LoVo (cell line): ENCODE data around the gene CEP295NL.
"Not testable (repeated sequence)": the region's sequence is repeated elsewhere in the genome, so short reads cannot be mapped to it uniquely, and the experiment has no call there.

ENCODE experiments used
- DNase-seq: peaks from one replicate; pipeline ENCODE4 v3.0.0-alpha.2; 2016; ENCODE audit warnings: low spot score

Gene CEP295NL

DNA sequence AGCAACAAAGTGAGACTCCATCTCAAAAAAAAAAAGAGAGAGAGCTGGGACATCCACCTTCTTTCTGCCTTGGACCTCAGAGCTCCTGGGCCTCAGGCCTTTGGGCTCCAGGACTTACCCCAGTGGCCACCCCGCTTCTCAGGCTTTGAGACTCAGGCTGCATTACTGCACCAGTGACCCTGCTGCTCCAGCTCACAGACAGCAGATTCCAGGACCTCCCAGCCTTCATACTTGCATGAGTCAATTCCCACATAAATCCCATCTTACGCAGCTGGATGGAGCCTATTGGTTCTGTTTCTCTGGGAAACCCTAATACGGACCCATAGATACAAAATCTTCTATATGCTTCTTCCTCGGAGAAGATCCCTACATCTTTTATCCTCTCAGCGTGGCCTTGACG, 2.1 kb upstream of the CEP295NL start:
- DNase-seq: no peak

DNA sequence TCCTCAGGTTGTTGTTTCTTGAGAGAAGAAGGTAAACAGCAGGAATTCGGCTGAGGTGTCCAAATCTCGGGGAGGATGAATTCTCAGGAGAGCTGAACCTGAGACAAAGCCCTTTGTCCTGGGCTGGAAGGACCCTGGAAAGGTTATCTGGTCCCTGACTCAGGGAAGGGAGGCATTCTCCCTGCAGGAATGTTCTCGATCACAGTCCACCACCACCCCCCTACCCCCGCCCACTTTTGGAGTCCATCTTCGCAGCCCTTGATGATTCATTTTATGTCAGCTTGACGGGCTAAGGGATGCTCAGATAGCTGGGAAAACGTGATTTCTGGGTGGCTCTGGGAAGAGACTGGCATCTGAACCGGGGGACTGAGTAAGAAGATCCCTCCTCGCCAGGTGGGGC, 1.4 kb upstream of the CEP295NL start:
- DNase-seq: no peak

DNA sequence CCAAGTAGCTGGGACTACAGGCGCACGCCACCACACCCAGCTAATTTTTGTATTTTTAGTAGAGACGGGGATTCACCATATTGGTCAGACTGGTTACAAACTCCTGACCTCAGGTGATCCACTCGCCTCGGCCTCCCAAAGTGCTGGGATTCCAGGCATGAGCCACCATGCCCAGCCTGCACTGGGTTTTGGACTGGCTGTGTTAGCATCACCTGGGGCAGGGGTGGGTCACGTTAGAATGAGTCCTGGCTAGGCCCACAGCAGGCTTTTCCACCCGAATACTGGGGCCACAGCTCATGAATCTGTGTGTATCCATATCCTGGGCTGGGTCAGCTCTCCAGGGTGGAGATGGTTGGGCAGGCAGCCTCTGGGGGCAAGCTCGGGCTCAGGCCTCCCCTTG, 770 bp downstream of the CEP295NL start:
- DNase-seq: not testable (repeated sequence)

DNA sequence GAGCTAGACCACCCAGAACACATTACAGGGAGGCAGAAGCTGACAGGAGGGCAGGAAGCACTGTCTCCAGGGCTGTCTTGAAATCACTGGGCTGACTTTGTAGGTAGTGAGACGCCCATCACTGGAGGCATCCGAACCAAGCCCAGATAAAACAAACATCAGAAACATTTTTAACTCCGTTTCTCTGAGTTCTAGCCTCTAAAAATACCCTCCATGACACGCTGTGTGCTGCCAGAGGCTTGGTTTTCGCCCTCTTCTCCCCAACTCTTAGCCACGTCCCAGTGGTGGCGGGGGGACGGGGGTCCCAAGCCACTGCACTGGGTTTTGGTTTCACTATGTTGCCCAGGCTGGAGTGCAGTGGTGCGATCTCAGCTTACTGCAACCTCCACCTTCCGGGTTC, 1.2 kb downstream of the CEP295NL start:
- DNase-seq: no peak

DNA sequence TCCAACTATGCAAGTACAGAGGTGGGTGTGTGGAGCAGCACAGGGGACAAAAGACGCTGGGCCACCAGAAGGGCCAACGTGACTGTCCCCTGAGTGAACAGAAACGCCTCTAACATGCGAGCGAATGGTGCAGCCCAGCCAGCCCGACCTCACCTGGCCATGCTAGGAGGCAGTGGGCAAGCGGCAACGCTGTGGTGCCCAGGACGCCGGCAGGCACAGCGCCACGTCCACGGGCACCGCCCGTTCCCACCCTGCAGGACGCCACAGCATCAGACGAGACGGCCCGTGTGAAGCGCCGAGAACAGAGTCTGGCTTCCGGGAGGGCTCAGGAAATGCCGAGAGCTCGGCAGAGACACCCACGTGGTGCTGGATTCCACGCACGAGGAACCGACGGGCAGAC, 2.2 kb downstream of the CEP295NL start:
- no peak for DNase-seq

DNA sequence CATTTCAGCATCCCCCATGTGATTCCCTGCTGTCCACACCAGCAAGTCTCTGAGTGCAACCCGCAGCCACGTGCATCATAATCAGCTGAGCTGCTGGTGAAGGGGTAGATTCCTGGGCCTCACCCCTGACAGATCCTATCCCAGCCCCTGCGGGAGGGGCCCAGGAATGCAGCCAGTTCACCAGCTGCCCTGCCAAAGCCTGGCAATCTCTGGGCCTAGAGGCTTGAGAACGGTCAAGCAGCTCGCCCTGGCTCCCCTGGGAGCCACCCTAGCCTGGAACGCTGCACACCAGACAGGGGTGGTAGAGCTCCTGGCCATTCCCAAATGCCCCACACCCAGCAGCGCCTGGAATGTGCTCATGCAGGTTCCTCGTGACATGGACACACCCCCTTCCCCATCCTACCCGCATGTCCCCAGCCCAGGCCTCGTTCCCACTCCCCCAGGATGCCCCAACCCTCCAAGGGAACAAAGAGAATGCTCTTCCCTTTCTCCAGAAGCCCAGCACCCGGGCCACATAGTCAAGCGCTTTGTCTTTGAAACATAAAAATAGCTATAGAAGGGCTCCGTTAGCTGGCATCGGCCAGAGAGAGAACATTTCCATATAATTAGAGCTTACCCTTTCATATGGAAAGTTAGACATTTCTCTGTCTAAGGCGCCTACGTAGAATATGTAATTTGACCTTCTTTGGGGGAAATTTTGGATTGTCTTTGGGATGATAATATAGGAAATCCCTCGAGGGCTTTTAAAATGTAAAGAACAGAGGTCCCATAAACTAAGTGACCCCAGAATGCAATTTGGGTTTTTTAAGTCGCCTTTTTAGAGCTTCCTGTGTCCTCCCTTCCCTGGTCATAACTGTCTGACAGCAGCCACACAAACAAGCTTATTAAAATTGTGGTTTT, 3.4 kb downstream of the CEP295NL start:
- no peak for DNase-seq

DNA sequence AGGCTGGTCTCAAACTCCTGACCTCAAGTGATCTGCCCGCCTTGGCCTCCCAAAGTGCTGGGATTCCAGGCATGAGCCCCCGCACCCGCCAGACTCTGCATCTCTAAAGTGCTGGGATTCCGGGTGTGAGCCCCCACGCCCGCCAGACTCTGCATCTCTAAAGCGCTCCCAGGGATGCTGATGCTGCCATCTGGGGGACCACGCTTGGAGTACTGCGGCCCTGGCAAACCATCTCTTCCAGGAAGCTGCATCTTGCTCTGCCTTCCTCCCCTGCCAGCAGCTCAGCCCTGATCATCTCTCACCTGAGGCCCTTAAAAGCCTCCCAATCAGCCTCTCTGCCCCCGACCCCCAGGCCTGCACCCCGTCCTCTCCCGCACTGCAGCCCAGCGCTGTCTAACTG, 4.1 kb downstream of the CEP295NL start:
- DNase-seq: no peak

DNA sequence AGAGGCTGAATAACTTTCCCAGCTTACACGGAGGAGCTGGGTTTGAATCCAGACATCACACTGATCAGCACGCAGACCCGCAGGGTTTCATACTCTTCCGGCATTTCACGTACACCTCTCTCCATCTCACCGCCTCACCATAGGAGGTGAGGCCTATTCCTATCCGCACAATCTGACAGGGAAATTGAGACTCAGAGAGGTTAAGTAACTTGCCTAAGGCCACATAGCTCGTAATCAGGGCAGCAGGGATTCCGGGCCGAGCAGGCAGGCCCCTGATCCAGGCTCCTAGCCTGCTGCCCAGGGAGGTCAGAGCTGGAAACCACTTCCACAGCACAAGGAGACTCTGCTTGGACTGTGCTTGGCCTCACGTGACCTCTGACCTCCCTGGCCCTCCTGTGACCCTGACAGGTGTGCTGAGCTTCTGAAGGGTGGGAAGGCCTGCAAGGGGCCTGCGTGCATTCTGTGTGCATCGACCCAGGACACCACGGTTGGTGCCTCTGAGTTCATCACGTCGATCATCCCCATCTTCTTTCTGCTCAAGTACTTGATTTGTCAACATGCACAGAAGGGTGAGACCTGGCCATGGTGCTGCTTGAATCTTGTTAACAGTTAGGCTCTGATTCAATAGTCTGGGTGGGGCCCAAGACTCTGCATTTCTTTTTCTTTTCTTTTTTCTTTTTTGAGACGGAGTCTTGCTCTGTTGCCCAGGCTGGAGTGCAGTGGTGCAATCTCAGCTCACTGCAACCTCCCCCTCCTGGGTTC, 4.7 kb downstream of the CEP295NL start:
- no peak for DNase-seq

DNA sequence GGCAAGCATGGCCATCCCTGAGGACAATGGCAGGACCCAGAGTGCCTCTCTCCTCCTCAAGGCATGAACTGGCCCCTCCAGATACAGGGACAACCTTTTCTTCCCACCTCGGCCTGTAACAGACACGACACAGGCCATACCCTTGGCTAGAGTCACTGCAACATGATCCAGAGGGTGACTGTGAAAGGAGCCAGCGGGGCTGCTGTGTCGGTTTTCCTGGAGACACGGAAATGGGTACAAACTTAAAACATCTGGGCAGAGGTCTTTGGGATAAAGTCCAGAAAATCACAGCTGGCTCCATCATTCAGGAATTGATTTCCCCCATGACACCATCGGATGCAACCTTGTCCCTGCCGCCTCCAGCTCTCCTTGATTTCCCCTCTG, 5.3 kb downstream of the CEP295NL start:
- no peak for DNase-seq

DNA sequence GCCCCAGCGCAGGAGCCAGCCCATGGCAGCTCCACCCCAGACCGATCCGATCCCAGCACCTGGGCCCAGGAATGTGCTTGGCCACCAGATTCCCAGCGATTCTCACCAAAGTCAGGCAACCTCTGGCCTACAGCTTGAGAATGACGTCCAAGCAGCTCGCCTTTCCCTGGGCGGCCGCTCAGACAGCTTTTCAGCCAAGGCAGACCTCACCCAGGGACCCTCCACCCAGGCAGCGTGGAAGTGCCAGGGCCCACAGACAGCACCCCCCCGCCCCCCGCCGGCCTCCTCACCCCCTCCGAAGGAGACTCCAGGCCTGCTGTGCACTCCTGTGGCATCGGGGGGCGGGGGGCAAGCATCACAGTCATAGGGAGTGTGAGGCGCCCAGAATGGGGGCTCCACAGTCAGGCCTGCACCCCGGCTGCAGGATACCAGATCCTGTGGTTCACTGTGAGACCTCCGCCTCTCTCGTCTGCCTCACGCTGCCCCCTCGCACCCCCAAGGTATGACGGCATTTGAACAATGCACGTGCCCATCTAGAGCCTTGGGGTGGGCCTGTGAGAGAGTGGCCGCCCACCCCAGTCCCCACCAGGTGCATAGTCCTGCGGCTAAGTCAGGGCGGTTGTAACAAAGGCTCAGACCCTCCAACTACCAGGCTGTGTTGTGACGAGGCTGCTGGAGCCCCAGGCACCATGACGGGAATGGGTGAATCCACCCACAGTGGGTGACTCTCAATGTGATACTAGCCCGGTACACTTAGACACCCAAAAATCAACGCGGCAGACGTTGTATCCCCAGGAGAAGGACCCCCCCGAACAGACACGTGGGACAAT, 6.0 kb downstream of the CEP295NL start:
- no peak for DNase-seq

DNA sequence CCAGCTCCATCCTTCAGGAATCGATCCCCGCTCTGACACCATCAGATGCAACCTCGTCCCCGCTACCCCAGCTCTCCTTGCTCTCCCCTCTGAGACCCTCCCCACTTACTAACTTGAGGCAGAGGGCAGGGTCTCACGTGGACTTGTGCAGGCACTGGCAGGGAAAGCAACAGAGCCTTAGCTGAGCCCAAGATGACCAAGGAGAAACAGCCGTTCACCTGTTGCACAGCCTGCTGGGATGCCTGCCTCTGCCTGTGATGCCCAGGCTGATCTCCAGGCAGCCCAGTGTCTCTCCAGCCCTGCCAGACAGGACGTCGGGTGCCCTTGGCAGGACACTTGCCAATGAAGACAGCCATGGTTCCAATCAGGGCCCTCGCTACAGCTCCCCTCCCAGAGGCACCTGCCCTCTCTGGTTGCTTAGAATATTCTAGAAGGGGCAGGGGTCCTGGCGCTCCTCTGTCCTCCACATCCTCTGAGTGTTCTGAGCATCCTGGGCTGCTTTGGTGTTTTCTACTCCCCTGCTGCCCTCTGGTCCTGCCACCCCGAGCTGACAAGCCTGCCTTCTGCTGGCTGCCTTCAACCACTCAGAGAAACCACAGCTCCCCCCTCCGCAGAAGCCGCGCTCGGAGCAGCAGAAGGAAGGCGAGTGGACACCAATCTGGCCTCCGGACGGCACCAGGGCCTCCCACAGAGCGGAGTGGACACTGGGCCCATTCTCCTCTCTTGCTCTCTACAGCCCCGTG, 6.7 kb downstream of the CEP295NL start:
- DNase-seq: no peak

DNA sequence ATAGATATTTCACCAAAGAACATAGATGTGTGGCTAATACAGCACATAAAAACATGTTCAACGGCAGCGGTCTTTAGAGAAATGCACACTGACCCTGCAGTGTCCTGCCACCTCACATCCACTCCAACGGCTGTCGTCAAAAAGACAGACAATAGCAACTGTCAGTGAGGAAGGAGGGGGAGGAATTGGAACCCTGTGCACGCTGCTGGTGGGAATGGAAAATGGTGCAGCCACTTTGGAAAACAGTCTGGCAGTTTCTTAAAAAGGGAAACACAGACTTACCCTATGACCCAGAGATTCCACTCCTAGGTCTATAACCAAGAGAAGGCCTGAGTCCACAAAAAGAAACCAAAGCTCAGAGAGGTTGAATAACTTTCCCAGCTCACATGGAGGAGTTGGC, 7.7 kb downstream of the CEP295NL start:
- DNase-seq: no peak

DNA sequence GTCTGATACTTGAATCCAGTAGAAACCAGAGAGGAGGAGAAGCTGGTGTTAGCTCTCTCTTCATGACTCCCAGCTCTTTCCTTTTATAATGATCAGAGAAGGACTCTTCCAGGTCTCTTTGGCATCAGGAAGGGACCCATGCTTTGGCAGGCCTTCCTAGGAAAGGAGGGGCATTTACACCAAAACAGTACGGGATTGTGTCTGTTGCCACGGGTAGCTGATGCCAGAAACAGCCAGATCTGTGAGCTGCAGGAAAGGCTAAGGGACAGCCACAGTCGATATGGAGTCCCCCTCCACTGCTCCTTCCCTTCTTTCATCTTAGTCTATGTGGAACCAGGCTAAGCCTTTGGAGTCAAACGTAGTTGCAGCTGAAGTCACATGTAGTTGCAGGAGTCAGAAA, 9.3 kb downstream of the CEP295NL start:
- no peak for DNase-seq

DNA sequence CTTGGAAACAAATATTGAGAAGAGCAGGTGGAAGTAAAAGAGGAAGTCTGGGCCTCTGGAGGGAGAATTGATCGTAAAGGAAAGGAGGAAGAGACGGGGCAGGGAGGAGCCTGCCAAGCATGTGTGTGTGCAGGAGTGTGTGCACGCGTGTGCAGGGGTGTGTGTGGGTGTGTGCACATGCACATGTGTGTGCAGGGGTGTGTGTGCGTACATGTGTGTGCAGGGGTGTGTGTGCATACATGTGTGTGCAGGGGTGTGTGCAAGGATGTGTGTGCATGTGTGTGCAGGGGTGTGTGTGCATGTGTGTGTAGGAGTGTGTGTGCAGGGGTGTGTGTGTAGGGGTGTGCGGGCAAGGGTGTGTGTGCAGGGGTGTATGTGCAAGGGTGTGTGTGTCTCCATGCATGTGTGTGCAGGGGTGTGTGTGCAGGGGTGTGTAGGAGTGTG, 10.0 kb downstream of the CEP295NL start:
- no peak for DNase-seq

DNA sequence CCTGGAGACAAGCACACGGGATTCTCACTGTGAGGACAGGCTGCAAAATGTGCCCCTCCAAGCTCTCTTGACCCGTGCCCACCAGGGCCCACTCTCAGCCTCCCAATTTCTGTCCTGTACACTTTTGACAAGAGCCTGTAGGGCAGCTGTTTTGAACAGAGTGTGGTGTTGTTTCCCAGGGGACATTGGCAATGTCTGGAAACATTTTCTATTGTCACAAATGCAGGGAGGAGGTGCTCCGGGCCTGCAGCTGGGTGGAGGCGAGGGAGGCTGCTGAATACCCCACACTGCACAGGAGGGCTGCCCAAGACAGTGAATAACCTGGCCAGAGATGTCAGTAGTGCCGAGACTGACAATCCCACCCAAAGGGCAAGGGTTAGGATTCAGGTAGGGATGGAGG, 10.5 kb downstream of the CEP295NL start:
- no peak for DNase-seq

DNA sequence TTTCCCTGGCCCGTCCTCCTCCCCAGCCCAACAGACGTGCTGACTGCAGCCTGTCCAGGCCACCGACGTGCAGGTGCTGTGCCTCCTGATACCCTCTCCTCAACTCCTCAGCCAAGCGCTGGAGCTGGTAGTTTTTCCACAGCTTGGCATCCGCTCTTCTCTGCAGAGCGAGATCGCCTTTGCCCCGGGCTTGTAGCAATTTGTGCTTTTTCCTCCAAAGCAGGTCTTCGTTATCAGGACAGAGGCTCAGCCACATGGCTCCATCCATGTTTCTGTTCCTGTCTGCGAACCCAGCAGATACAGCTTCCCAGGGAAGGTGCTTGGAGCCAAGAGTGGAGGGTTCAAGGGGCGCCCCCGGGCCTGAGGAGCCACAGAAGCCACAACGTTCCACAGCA, 10.9 kb downstream of the CEP295NL start:
- DNase-seq: no peak

DNA sequence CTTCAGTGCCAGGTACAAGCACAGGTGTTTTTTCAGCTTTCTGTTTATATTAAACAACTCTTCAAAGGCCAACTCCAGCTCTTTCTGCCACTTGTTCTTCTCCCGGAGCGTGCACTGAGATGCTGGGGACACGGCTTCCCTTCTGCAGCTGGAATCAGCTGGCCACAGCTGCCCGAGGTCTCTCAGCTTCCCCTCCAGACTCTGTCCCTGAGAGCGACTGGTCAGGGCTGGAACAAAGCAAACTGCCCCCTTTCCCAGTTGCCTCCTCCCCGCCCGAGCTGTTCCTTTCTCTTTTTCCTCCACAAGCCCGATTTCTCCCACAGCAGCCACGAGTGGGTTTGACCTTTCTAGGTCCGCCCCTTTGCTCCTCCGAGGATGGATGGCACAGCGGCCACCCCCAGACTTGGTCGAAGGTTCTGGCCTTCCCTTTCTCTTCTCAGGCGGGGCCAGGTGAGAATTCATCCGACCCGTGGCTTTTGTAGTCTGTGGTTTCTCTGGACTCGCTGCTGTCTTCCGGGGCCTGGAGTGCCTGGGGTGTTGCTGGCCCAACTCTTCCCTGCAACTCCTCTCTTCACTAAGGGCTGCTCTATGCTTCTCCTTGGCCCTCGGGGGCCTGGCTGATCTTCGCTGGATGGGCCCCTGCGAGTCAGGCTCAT, 11.5 kb downstream of the CEP295NL start:
- no peak for DNase-seq

DNA sequence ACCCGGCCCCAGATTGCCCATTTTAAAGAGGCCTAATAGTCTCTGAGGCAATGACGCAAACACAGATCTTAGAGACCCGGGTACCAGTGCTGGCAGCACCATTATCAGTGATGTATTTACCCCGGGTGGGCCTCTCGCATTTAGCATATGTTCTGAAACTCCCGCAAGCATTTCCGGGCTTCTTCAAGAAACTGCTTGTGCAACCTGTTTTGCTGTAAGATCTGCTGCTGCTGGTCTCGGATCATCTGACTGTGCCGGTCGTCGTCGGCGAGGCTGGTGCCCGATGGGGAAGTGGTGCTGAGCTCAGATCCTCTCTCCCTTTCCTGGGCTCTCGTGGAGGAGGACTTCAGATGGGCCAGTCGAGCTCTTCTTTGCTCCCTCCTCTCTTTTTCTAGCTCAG, 12.5 kb downstream of the CEP295NL start:
- no peak for DNase-seq

DNA sequence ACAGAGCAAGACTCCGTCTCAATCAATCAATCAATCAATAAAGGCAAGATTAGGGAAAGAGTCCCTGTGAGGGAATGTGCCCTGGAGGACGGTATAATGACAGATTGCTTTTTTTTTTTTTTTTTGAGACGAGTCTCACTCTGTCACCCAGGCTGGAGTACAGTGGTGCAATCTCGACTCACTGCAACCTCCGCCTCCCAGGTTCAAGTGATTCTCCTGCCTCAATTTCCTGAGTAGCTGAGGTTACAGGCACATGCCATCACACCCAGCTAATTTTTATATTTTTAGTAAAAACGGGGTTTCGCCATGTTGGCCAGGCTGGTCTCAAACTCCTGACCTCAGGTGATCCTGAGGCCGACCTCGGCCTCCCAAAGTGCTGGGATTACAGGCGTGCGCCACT, 12.9 kb downstream of the CEP295NL start:
- not testable (repeated sequence) for DNase-seq

DNA sequence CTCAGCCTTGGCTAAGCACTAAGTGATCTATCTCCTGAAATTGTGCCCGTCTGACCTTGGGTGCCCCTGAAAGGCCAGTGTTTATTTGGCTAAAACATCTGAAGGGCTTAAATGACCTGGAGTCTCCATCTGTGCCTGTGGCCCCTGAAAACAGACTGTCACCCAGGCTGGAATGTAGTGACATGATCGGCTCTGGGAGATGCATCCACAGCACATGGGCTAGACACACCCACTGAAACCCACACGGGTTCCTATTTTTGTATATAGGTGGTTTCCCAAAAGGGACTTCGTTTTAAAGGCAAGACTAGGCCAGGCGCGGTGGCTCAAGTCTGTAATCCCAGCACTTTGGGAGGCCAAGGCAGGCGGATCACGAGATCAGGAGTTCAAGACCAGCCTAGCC, 13.5 kb downstream of the CEP295NL start:
- no peak for DNase-seq

DNA sequence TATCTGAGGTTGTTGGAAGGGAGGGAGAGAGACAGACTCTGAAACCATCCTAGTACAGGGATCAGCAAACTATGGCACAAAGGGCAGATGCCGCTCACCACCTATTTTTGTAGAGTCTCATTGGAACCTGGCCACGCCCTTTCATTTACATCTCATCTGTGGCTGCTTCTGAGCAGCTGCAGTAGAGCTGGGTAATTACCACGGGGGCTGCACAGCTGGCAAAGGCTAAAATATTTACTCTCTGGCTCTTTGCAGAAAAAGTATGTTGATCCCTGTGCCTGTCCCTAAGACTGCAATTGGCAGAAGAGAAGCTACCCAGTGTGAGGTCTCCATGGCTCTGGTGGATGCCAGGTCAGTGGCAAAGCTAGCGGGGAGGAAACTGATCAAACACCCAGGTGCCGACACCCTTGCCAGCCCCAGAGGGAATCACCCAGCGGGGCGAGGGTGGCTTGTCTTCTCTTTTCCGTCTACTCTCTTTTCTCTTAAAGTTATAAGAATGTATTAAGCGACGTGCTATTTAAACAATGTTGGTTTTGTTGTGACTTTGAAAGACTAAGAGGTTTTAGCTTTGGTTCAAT, 14.0 kb downstream of the CEP295NL start:
- no peak for DNase-seq
